Naive thymus-derived CD8-positive, alpha-beta T cell (primary cell): Measurements from ENCODE around the gene COL24A1. TPM values are rescaled to one million over a fixed set of nuclear protein-coding genes. Genes with fewer than 3 reads are reported as not detected.
"Not testable (repeated sequence)": the region's sequence is repeated elsewhere in the genome, so short reads cannot be mapped to it uniquely, and the experiment has no call there.

Source experiments
- ATAC-seq, 2 donors: fragments of 150-1000 bp; cut with Tn5 transposase in 1 of 2; sonication (Bioruptor Pico), chemical (Tn5 transposase) in 1 of 2; 1 replicate in 1 of 2; 2 replicates in 1 of 2; pipeline ENCODE4 v1.10.0; 2021; ENCODE audit warnings: mild to moderate bottlenecking in 2 of 2, moderate library complexity in 2 of 2
- POLR2A ChIA-PET: fragments of 350-600 bp; sonication (Branson Sonifier 250); formaldehyde crosslinking; loops from one replicate; lab custom pipeline; 2021; ENCODE audit warnings: antibody characterized with exemption; lab: Charles Lee
- DNase-seq, 10 donors: peaks; one replicate each; pipeline versions ENCODE4 v3.0.0 to v3.0.0-alpha.2; 2020 to 2022
- H3K27ac Mint-ChIP-seq, 10 donors: one replicate each; pipeline ENCODE4 v1.8.0; 2020 to 2022; ENCODE audit warnings: mild to moderate bottlenecking in 10 of 10, mixed read lengths in 10 of 10, moderate library complexity in 4 of 10, inconsistent platforms in 1 of 10
- H3K27me3 Mint-ChIP-seq, 5 donors: one replicate each; pipeline ENCODE4 v1.8.0; 2021 to 2022; ENCODE audit warnings: mixed read lengths in 5 of 5
- H3K36me3 Mint-ChIP-seq, 3 donors: one replicate each; pipeline ENCODE4 v1.8.0; 2020 to 2022; ENCODE audit warnings: mixed read lengths in 3 of 3, mild to moderate bottlenecking in 2 of 3, inconsistent platforms in 1 of 3
- H3K4me1 Mint-ChIP-seq, 4 donors: one replicate each; pipeline ENCODE4 v1.8.0; 2021 to 2022; ENCODE audit warnings: mixed read lengths in 4 of 4
- H3K4me3 Mint-ChIP-seq, 10 donors: one replicate each; pipeline ENCODE4 v1.8.0; 2020 to 2022; ENCODE audit warnings: mild to moderate bottlenecking in 10 of 10, mixed read lengths in 10 of 10, moderate library complexity in 6 of 10, inconsistent platforms in 1 of 10
- H3K9me3 Mint-ChIP-seq, 9 donors: one replicate each; pipeline ENCODE4 v1.8.0; 2020 to 2022; ENCODE audit warnings: mixed read lengths in 9 of 9, mild to moderate bottlenecking in 3 of 9, inconsistent platforms in 1 of 9, moderate library complexity in 1 of 9
- polyA plus RNA-seq, 3 donors: library from polyadenylated mRNA; unstranded; fragments of 300-500 nt; fragmentation: Illumina TruSeq; gene quantifications; one replicate each; pipeline ENCODE4 v1.2.3, GENCODE V29; 2021
- total RNA-seq, 8 experiments: library from RNA in 2 of 8; stranded (reverse) in 2 of 8; gene quantifications; one replicate each; pipeline ENCODE4 v1.2.3 and lab custom pipeline; 2021 to 2026

Gene COL24A1
- total and polyA plus RNA-seq, 5 experiments from 2014 or later, result not detected

DNA sequence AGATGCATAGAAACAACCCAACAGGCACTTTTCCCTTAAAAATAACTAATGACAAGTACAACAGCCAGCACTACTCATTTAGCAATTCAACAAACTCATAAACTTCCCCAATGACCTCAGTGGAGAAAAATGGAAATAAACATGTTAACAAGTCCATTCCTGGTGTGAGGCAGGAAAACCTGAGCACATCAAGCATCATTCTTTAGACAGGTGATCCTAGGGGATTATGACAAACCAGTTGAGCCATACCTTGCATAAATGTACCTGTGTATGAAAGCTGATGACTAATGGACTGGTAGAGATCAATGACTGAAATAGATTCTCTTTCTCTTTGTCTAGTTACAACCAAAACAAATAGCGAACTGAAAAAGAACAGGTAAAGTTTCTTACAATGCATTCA is 7.0 kb downstream of the COL24A1 start:
- DNase-seq (no peak), ATAC-seq (no peak)
- peaks cover 0 to 2% (median 0%) of the 10 kb centered on the region in 4 donors for H3K4me1 Mint-ChIP-seq
- peaks cover 5 to 9% (median 7%) of the 10 kb centered on the region in 5 donors for H3K27me3 Mint-ChIP-seq
- POLR2A ChIA-PET, result no interaction called here
- H3K27ac Mint-ChIP-seq, result no peak overlapping the region
- no peaks in the 10 kb centered on the region for H3K9me3 Mint-ChIP-seq
- H3K4me3 Mint-ChIP-seq, result no peak overlapping the region
- no peaks in the 10 kb centered on the region for H3K36me3 Mint-ChIP-seq

DNA sequence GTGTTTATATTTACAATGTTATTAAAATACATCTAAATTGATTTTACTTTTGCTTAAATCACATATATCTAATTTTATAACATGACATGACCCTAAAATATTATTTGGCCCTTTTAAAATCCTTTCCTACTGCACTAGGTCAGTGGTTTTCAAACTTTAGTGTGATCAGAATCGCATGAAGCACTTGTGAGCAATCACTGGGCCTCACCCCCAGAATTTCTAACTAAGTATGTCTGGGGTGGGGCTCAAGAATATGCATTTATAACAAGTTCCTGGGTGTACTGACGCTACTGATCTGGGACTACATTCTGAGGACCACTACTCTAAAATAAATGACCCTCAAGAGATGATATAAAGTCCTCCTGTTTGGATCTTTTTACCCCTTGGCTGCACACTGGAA is 8.8 kb downstream of the COL24A1 start:
- DNase-seq (no peak), ATAC-seq (no peak)
- POLR2A ChIA-PET, result no interaction called here
- peaks cover 0 to 4% (median 0%) of the 10 kb centered on the region in 5 donors for H3K27me3 Mint-ChIP-seq
- no peaks in the 10 kb centered on the region for H3K9me3 Mint-ChIP-seq
- no peaks in the 10 kb centered on the region for H3K36me3 Mint-ChIP-seq
- no peak overlapping the region for H3K4me3 Mint-ChIP-seq
- H3K27ac Mint-ChIP-seq, result no peak overlapping the region
- no peaks in the 10 kb centered on the region for H3K4me1 Mint-ChIP-seq

DNA sequence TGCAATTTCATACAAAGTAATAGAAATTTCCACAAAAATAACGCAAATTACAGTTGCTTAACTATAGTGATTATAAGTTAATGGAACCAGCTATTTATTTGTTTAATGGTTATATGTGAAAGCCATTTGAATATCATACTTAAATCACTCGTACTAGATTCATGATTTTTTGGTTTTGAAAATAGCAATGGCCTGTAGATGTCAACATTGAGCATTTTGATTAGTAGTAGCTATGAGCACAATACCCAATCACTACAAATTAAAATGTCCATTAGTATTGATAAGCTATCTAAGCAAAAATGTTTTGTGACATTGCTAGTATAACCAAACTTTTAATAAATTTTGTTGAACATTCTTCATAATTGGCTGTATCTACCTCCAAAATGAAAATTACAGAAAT is 10.0 kb downstream of the COL24A1 start:
- Mint-ChIP-seq H3K9me3 (no peaks in the 10 kb centered on the region), H3K27me3 (peaks cover 0 to 4% (median 0%) of the 10 kb centered on the region in 5 donors), H3K4me1 (no peaks in the 10 kb centered on the region), H3K27ac (no peak overlapping the region), H3K4me3 (no peak overlapping the region), H3K36me3 (no peaks in the 10 kb centered on the region)
- POLR2A ChIA-PET, result no interaction called here
- DNase-seq (no peak), ATAC-seq (no peak)

DNA sequence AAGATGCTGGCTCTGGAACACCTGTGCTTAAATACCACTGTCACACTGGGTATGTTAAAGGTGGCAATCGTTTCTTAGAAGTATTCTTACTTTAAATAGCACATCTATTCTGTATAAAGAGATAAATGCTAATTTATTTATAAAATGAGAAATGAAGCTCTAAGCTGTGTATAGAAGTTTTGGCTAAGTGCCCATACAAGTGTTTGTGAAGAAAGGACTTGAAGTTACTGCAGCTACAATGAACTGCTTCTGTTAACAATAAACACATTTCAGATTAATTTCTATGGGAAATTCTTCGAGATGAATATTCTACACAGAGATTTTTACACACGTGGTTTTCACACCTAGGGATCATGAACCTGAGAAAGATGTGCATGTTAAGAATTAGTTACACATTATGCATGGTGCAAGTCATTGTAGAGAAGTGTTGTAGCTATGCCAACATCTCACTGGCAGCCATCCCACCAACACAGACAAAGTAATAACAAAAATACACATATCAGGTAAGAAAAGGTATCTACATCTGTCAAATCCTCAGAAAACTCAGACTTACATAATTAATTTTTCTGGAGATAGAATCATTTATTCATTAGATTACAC is 16.2 kb downstream of the COL24A1 start:
- no peak for ATAC-seq
- POLR2A ChIA-PET, result no interaction called here
- Mint-ChIP-seq H3K4me1 (no peaks in the 10 kb centered on the region), H3K27ac (no peak overlapping the region), H3K27me3 (peaks cover 0 to 22% (median 12%) of the 10 kb centered on the region in 5 donors), H3K36me3 (no peaks in the 10 kb centered on the region), H3K9me3 (peaks cover 0 to 20% (median 0%) of the 10 kb centered on the region in 9 donors), H3K4me3 (no peak overlapping the region)
- DNase-seq, result no peak

DNA sequence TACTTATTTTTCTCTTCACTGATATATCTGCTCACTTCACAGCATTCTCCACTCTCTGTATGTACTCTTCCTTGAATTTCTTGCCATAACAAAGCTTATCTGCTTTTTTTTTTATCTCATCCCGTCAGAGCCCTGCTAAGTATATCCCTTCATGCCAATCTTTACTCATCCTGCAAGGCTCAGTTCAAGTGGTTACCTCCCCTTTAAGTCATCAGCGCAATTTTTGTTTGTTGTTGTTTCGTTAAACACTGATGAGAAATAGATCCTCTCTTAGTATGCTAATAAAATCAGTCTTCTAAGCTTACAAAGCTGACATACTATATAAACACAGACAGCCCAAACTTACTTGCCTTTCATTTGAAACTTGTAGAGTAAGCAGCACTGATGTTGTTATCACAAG is 17.8 kb downstream of the COL24A1 start:
- DNase-seq, result no peak
- Mint-ChIP-seq H3K4me1 (no peaks in the 10 kb centered on the region), H3K9me3 (peaks cover 0 to 20% (median 0%) of the 10 kb centered on the region in 9 donors), H3K4me3 (no peak overlapping the region), H3K27ac (no peak overlapping the region), H3K36me3 (no peaks in the 10 kb centered on the region), H3K27me3 (peaks cover 0 to 22% (median 12%) of the 10 kb centered on the region in 5 donors)
- ATAC-seq, result no peak
- POLR2A ChIA-PET, result no interaction called here

DNA sequence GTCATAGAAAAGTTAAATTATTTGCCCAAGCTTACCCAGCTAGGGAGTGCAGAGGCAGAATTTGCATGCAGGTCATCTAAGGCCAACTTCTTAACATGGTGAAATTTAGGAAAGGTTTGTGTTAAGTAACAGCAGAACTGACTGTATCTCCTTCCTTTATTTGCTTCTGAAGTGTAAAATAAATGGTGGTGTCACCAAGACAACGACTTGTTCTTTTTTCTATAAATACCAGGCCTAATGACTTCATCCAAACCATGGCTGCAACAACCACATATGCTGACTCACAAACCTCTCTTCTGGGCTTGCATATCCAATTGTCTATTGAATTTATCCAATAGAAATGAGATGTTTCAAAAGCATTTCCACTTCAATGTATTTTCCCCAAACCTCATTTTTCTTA is 19.1 kb downstream of the COL24A1 start:
- Mint-ChIP-seq H3K36me3 (no peaks in the 10 kb centered on the region), H3K4me1 (no peaks in the 10 kb centered on the region), H3K27me3 (peaks cover 0 to 22% (median 11%) of the 10 kb centered on the region in 5 donors), H3K9me3 (peaks cover 0 to 20% (median 0%) of the 10 kb centered on the region in 9 donors), H3K27ac (no peak overlapping the region), H3K4me3 (no peak overlapping the region)
- ATAC-seq, result no peak
- POLR2A ChIA-PET, result no interaction called here
- DNase-seq, result no peak

DNA sequence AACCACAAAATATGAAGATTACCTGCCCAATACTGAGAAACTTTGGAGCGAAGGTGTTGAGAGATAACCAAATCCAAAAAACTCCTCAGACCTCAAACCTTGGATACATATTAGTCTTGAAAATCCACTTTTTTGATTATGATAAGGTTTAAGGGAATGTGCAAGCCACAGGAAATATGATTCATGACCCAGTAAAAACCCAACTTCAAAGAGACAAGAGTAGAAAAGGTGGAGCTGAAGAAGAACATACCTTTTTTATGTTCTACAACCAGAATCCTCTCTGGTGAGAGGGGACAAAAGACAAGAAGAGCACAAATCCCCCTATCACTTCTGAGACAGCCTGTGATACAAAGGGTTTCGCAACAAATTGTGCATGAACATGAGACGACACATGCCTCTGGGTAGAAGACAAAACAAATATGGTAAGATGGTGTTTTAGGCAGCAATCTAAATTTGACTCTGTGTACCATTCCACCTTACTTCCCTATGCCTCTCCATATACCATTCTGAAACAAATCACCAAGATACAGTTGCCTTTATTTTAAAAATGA is 37.3 kb downstream of the COL24A1 start:
- DNase-seq (no peak), ATAC-seq (no peak)
- POLR2A ChIA-PET, result no interaction called here
- Mint-ChIP-seq H3K4me1 (no peaks in the 10 kb centered on the region), H3K27ac (no peak overlapping the region), H3K36me3 (no peaks in the 10 kb centered on the region), H3K9me3 (peaks cover 0 to 13% (median 0%) of the 10 kb centered on the region in 9 donors), H3K27me3 (no peaks in the 10 kb centered on the region), H3K4me3 (no peak overlapping the region)

DNA sequence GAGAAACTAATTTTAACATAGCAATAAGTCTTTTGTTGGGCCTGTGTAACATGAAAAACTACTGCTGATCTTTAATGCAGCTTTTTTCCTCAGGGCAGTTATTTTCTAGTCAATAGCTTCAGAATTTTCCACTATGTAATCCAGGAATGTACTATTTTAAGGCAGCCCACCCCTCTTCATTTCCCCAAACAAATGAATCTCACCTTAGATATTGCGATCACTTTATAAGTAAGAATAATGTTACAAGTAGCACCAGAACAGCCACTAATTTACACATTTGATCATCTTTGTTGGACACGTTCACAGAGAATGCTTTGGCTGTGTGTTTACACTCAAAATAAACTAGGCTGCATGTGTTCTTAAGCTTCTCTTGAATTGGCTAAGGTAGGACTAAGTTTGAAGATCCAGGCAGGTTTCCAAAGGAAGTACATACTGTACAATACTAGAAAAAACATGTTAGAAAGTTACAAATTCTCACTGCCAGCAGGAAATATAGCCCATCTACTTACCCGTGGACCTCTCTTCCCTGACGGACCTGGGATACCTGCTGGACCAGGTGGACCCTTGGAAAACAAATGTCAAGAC is 41.7 kb downstream of the COL24A1 start:
- ATAC-seq, result no peak
- no peak for DNase-seq
- POLR2A ChIA-PET, result no interaction called here
- H3K27me3 Mint-ChIP-seq, result no peaks in the 10 kb centered on the region
- H3K36me3 Mint-ChIP-seq, result no peaks in the 10 kb centered on the region
- no peaks in the 10 kb centered on the region for H3K4me1 Mint-ChIP-seq
- peaks cover 0 to 9% (median 0%) of the 10 kb centered on the region in 9 donors for H3K9me3 Mint-ChIP-seq
- H3K27ac Mint-ChIP-seq, result no peak overlapping the region
- H3K4me3 Mint-ChIP-seq, result no peak overlapping the region

DNA sequence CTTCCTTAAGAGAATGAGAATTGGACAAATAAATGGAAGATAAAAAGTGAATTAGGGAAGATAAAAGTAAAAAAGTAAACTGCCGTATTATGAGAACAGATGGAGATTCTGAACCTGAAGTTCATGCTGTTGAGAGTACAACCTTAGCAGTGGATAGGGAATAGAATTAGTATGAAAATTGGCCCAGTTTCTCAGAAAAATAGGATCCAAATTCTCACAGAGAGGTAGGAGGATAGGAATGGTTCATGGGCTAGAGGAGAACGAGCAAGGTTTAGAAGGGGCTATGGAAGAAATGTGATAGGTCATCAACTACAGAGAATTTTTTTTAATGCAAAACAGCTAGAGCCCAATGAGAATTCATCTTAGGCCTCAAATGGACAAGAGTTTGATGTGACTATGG is 42.3 kb downstream of the COL24A1 start:
- no peak for ATAC-seq
- POLR2A ChIA-PET, result no interaction called here
- H3K4me1 Mint-ChIP-seq, result no peaks in the 10 kb centered on the region

DNA sequence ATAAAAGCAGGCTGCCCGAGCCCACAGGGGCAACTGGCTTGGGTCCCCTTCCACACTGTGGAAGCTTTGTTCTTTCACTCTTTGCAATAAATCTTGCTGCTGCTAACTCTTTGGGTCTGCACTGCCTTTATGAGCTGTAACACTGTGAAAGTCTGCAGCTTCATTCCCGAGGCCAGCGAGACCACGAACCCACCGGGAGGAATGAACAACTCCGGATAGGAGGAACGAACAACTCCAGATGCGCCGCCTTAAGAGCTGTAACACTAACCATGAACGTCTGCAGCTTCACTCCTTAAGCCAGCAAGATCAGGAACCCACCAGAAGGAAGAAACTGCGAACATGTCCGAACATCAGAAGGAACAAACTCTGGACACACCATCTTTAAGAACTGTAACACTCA is 45.0 kb downstream of the COL24A1 start:
- DNase-seq, H3K9me3 Mint-ChIP-seq, H3K27ac Mint-ChIP-seq, H3K4me3 Mint-ChIP-seq, H3K36me3 Mint-ChIP-seq, POLR2A ChIA-PET, ATAC-seq, H3K4me1 Mint-ChIP-seq, H3K27me3 Mint-ChIP-seq: not testable (repeated sequence)

More for the DNA sequence above, 42.3 kb downstream of the COL24A1 start:
- Mint-ChIP-seq H3K27ac (no peak overlapping the region), H3K27me3 (no peaks in the 10 kb centered on the region), H3K9me3 (peaks cover 0 to 7% (median 0%) of the 10 kb centered on the region in 9 donors), H3K36me3 (no peaks in the 10 kb centered on the region), H3K4me3 (no peak overlapping the region)
- DNase-seq, result no peak

DNA sequence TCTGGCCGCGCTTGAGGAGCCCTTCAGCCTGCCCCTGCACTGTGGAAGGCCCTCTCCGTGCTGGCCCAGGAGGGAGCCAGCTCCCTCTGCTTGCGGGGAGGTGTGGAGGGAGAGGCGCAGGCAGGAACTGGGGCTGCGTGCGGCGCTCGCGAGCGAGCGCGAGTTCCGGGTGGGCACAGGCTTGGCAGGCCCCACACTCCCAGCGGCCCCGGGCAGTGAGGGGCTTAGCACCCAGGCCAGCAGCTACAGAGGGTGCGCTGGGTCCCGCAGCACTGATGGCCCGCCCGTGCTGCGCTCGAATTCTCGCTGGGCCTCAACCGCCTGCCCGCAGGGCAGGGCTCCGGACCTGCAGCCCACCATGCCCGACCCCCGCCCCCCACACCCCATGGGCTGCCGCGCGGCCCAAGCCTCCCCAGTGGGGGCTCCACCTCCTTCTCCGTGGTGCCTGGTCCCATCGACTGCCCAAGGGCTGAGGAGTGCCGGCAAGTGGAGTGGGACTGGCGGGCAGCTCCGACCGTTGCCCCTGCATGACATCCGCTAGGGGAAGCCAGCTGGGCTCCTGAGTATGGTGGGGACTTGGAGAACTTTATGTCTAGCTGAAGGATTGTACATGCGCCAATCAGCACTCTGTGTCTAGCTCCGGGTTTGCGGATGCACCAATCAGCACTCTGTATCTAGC is 46.0 kb downstream of the COL24A1 start:
- H3K27me3 Mint-ChIP-seq, result peaks cover 0 to 2% (median 0%) of the 10 kb centered on the region in 5 donors
- no peak overlapping the region for H3K4me3 Mint-ChIP-seq
- DNase-seq (no peak), ATAC-seq (no peak)
- POLR2A ChIA-PET, result no interaction called here
- H3K4me1 Mint-ChIP-seq, result no peaks in the 10 kb centered on the region
- peaks cover 0 to 5% (median 0%) of the 10 kb centered on the region in 9 donors for H3K9me3 Mint-ChIP-seq
- no peak overlapping the region for H3K27ac Mint-ChIP-seq
- H3K36me3 Mint-ChIP-seq, result no peaks in the 10 kb centered on the region

DNA sequence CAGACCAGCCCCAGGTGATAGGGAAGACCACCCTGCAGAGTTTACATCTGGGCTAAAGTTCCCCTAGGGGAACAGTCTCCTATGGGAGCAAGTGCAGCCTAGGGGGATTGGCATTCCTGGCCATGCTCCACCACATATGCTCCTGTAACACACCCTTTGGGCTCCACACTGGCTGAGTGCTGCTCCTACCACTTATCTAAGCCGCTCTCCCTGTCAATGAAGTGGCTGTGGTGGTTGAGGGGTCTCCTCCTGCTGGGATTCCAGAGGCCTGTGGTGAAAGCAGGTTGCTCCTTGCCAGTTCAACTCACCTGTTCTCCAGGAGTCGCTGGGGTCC is 51.1 kb downstream of the COL24A1 start:
- H3K4me1 Mint-ChIP-seq, result no peaks in the 10 kb centered on the region
- H3K36me3 Mint-ChIP-seq, result no peaks in the 10 kb centered on the region
- no peak overlapping the region for H3K4me3 Mint-ChIP-seq
- peaks cover 0 to 5% (median 0%) of the 10 kb centered on the region in 9 donors for H3K9me3 Mint-ChIP-seq
- H3K27me3 Mint-ChIP-seq, result peaks cover 0 to 9% (median 2%) of the 10 kb centered on the region in 5 donors
- ATAC-seq (no peak), DNase-seq (no peak)
- no peak overlapping the region for H3K27ac Mint-ChIP-seq
- POLR2A ChIA-PET, result no interaction called here
